Liver (tissue), 3 donors: ENCODE results near the gene DYSF.

Source experiments
- FOXA1 ChIP-seq: IDR thresholded peaks from 2 replicates; pipeline ENCODE4 v1.6.1; 2016; ENCODE audit warnings: antibody characterized with exemption
- RAD21 ChIP-seq, 2 donors: IDR thresholded peaks; 2 replicates each; pipeline ENCODE4 v1.6.1; 2016; ENCODE audit warnings: antibody characterized with exemption in 2 of 2, mild to moderate bottlenecking in 2 of 2
- YY1 ChIP-seq: IDR thresholded peaks from 2 replicates; pipeline ENCODE4 v1.6.1; 2016; ENCODE audit warnings: antibody characterized with exemption, mild to moderate bottlenecking
- TF ChIP-seq, protein P1 (sequence below): fragments of 150-350 bp; IDR thresholded peaks from 2 replicates; pipeline ENCODE4 v1.5.1; 2017; ENCODE audit warnings: improper control_type of control experiment, low read depth, low read length; ENCODE audit not compliant: missing input control
- TF ChIP-seq, protein P2 (sequence below): IDR thresholded peaks from 2 replicates; pipeline ENCODE4 v1.6.1; 2016; ENCODE audit warnings: antibody characterized with exemption
- donor health status: healthy.
- donor health status: healthy.

DNA sequence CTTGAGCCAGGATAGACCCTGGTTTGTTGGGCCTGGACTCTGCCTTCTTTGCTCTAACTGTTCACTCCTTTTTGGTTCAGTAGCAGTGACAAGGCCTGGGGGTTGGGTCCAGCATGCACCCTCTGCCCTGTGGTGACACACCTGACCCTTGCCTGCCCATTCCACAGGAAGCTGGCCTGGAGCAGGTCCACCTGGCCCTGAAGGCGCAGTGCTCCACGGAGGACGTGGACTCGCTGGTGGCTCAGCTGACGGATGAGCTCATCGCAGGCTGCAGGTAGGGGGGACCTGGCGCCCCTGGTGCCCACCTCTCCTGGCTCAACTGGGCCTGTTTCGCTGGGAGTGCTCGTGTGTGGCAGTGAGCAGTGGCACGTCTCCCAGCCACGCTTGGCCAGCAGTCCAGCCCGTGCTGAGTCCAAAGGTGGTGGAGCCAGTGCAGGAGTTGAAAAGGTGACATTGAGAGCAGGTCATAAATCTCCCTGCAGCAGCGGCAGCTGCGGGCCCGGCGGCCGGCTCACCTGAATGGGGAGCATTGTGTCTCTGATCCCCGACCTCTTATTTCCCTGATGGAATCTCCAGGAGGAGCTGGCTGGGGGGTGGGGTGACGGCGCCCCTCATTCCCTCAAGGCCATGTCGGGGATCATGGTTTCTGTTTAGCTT, 102.6 kb downstream of the DYSF start:
- TF ChIP-seq, protein P1, sequence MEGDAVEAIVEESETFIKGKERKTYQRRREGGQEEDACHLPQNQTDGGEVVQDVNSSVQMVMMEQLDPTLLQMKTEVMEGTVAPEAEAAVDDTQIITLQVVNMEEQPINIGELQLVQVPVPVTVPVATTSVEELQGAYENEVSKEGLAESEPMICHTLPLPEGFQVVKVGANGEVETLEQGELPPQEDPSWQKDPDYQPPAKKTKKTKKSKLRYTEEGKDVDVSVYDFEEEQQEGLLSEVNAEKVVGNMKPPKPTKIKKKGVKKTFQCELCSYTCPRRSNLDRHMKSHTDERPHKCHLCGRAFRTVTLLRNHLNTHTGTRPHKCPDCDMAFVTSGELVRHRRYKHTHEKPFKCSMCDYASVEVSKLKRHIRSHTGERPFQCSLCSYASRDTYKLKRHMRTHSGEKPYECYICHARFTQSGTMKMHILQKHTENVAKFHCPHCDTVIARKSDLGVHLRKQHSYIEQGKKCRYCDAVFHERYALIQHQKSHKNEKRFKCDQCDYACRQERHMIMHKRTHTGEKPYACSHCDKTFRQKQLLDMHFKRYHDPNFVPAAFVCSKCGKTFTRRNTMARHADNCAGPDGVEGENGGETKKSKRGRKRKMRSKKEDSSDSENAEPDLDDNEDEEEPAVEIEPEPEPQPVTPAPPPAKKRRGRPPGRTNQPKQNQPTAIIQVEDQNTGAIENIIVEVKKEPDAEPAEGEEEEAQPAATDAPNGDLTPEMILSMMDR: no peak
- TF ChIP-seq RAD21 (IDR thresholded peaks at IDR 0.05) (peak; percentile 5 to 20), FOXA1 (no peak), YY1 (peak; percentile 67)
- TF ChIP-seq, protein P2, sequence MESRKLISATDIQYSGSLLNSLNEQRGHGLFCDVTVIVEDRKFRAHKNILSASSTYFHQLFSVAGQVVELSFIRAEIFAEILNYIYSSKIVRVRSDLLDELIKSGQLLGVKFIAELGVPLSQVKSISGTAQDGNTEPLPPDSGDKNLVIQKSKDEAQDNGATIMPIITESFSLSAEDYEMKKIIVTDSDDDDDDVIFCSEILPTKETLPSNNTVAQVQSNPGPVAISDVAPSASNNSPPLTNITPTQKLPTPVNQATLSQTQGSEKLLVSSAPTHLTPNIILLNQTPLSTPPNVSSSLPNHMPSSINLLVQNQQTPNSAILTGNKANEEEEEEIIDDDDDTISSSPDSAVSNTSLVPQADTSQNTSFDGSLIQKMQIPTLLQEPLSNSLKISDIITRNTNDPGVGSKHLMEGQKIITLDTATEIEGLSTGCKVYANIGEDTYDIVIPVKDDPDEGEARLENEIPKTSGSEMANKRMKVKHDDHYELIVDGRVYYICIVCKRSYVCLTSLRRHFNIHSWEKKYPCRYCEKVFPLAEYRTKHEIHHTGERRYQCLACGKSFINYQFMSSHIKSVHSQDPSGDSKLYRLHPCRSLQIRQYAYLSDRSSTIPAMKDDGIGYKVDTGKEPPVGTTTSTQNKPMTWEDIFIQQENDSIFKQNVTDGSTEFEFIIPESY: no peak
